NCI-H187 treated with DMSO at 0.1 percent for 48 hours (cell line): ENCODE data around the gene LPP.

Experiments
- DNase-seq: peaks from one replicate; lab custom pipeline; 2025; lab: John Stamatoyannopoulos, UW

LPP gene

GRCh38 chr3:188473591-188474288 lies 319.8 kb downstream of the LPP start:
- no peak for DNase-seq

GRCh38 chr3:188476935-188477334 lies 323.0 kb downstream of the LPP start:
- DNase-seq, result no peak

GRCh38 chr3:188480011-188480410 lies 326.1 kb downstream of the LPP start:
- no peak for DNase-seq

GRCh38 chr3:188482929-188483328 lies 329.0 kb downstream of the LPP start:
- DNase-seq, result no peak

- no peak for DNase-seq
These were observed 332.2 kb downstream of the LPP start for GRCh38 chr3:188486126-188486525.

GRCh38 chr3:188486952-188487351 lies 333.0 kb downstream of the LPP start:
- DNase-seq, result no peak

- no peak for DNase-seq
These were observed 333.7 kb downstream of the LPP start for GRCh38 chr3:188487652-188488051.

GRCh38 chr3:188488801-188489200 lies 334.8 kb downstream of the LPP start:
- no peak for DNase-seq

- DNase-seq, result no peak
These were observed 335.9 kb downstream of the LPP start for GRCh38 chr3:188489639-188490405.

GRCh38 chr3:188490416-188490815 lies 336.5 kb downstream of the LPP start:
- no peak for DNase-seq

GRCh38 chr3:188491276-188491687 lies 337.3 kb downstream of the LPP start:
- DNase-seq, result no peak

GRCh38 chr3:188496390-188496789 lies 342.4 kb downstream of the LPP start:
- DNase-seq, result no peak

- no peak for DNase-seq
These were observed 343.1 kb downstream of the LPP start for GRCh38 chr3:188497021-188497420.

GRCh38 chr3:188503647-188504046 lies 349.7 kb downstream of the LPP start:
- no peak for DNase-seq

- no peak for DNase-seq
These were observed 351.2 kb downstream of the LPP start for GRCh38 chr3:188505151-188505550.

GRCh38 chr3:188505911-188506310 lies 352.0 kb downstream of the LPP start:
- no peak for DNase-seq

- DNase-seq, result no peak
These were observed 352.5 kb downstream of the LPP start for GRCh38 chr3:188506446-188506845.

GRCh38 chr3:188507244-188507720 lies 353.3 kb downstream of the LPP start:
- no peak for DNase-seq

- no peak for DNase-seq
These were observed 354.5 kb downstream of the LPP start for GRCh38 chr3:188508454-188508853.

GRCh38 chr3:188509316-188509715 lies 355.4 kb downstream of the LPP start:
- DNase-seq, result no peak

- no peak for DNase-seq
These were observed 356.4 kb downstream of the LPP start for GRCh38 chr3:188510366-188510765.

- no peak for DNase-seq
These were observed 359.8 kb downstream of the LPP start for GRCh38 chr3:188513662-188514328.

GRCh38 chr3:188516515-188516914 lies 362.6 kb downstream of the LPP start:
- DNase-seq, result no peak
